Upper lobe of left lung (tissue), 4 donors: Measurements from ENCODE around the gene ZSCAN30.

ENCODE experiments used
- EP300 ChIP-seq, 4 donors: sonication (generic); formaldehyde crosslinking; IDR thresholded peaks; one replicate each; pipeline ENCODE4 v1.5.1; 2017; ENCODE audit warnings: antibody characterized with exemption in 4 of 4, control low read depth in 2 of 4
- POLR2AphosphoS5 ChIP-seq, 2 donors: sonication (generic); formaldehyde crosslinking; IDR thresholded peaks; one replicate each; pipeline ENCODE4 v1.5.1; 2017; ENCODE audit warnings: antibody characterized with exemption in 2 of 2
- TF ChIP-seq, protein P1 (sequence below), 6 experiments: fragments of 450-650 bp in 4 of 6; fragments of 200-600 bp in 2 of 6; sonication (generic) in 2 of 6; IDR thresholded peaks; one replicate each; pipeline ENCODE4 v1.5.1; 2016 to 2019; ENCODE audit warnings: antibody characterized with exemption in 6 of 6

DNA sequence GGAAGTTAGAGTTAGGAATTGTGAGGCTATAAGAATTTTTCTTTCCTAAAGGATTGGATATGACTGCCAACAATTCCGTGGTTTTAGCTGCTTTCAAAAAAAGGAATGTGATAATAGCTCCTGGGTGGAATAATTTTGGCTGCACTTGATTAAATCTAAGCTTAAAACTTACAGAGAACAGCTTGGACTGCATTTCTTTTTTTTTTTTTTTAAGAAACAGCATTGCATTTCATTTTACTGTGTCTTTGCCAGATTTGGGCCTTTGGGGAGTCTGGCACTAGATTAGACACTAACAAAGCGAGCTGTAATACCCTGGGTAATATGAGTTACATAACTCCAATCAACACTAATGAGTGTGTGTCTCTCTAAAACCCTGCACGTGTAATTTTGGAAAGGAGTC lies 87.0 kb downstream of the ZSCAN30 start:
- TF ChIP-seq, protein P1, sequence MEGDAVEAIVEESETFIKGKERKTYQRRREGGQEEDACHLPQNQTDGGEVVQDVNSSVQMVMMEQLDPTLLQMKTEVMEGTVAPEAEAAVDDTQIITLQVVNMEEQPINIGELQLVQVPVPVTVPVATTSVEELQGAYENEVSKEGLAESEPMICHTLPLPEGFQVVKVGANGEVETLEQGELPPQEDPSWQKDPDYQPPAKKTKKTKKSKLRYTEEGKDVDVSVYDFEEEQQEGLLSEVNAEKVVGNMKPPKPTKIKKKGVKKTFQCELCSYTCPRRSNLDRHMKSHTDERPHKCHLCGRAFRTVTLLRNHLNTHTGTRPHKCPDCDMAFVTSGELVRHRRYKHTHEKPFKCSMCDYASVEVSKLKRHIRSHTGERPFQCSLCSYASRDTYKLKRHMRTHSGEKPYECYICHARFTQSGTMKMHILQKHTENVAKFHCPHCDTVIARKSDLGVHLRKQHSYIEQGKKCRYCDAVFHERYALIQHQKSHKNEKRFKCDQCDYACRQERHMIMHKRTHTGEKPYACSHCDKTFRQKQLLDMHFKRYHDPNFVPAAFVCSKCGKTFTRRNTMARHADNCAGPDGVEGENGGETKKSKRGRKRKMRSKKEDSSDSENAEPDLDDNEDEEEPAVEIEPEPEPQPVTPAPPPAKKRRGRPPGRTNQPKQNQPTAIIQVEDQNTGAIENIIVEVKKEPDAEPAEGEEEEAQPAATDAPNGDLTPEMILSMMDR (IDR thresholded peaks at IDR 0.05), result no peak
- TF ChIP-seq EP300 (IDR thresholded peaks at IDR 0.05), result no peak
- TF ChIP-seq POLR2AphosphoS5 (IDR thresholded peaks at IDR 0.05), result no peak
